ENCODE results near the gene NCF2.
"Not testable (repeated sequence)": the region's sequence is repeated elsewhere in the genome, so short reads cannot be mapped to it uniquely, and the experiment has no call there.

Gene NCF2, protein sequence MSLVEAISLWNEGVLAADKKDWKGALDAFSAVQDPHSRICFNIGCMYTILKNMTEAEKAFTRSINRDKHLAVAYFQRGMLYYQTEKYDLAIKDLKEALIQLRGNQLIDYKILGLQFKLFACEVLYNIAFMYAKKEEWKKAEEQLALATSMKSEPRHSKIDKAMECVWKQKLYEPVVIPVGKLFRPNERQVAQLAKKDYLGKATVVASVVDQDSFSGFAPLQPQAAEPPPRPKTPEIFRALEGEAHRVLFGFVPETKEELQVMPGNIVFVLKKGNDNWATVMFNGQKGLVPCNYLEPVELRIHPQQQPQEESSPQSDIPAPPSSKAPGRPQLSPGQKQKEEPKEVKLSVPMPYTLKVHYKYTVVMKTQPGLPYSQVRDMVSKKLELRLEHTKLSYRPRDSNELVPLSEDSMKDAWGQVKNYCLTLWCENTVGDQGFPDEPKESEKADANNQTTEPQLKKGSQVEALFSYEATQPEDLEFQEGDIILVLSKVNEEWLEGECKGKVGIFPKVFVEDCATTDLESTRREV

GRCh38 chr1:183590244-183591191 is at the start of gene NCF2:
Gene NCF2 (minus strand): TSS chr1:183590459. CDS start chr1:183590329, 130 bp downstream.
- DNase-seq, result no peak

GRCh38 chr1:183638649-183639387 is 48.6 kb upstream of the NCF2 start:
- DNase-seq, result no peak

GRCh38 chr1:183636783-183637182 is 46.5 kb upstream of the NCF2 start:
- DNase-seq, result no peak

DNA sequence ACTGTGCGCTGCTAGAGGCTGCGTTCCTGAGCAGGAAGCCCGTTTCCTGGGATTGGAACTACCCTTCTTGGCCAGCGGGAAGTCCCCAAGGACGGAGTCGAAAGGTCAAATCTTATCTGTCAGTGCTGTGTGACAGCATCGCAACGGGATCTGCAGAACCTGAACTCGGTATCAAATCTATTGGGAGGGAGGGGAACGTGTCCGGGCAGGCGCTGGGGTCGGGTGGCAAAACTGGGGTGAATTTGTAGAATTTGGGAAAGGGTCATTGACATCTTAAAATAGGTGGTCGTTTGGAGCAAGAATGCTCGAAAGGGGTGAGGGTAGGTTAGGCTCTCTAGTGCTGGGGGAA is 46.0 kb upstream of the NCF2 start:
- DNase-seq, result peak in 1 of 4 experiments; percentile 11

GRCh38 chr1:183635606-183636333 is 45.5 kb upstream of the NCF2 start, which contains the start of gene ARPC5:
Gene ARPC5 (minus strand): TSS chr1:183635783. CDS start chr1:183635659, 124 bp downstream.
- DNase-seq, result peak; percentile 89 to 93 (median 90)

DNA sequence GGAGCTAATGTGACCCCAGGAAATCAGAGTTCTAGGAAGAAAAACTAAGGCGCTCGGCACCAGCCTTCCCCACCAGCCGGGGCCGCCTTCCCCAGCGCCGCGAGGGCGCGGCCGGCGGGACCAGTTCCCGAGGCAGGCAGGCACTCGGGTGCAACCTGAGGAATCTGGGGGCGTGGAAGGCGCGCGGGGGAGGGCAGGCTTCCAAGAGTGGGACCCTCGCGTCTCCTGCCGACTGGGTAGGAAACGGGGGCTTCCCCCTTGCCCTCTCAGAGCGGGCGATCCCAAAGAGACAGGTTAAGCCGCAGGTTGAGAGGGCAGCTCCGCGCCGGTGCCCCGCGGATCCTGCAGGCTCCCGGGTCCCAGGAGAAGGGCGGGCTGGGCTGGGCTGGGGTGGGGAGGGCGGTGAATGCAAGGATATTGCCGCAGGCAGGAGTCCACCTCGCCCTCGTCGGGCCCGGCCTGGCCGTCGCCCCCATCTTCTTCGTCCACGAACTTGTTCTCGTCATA is 44.9 kb upstream of the NCF2 start:
- DNase-seq, result peak in 2 of 4 experiments; percentile 18 to 34

DNA sequence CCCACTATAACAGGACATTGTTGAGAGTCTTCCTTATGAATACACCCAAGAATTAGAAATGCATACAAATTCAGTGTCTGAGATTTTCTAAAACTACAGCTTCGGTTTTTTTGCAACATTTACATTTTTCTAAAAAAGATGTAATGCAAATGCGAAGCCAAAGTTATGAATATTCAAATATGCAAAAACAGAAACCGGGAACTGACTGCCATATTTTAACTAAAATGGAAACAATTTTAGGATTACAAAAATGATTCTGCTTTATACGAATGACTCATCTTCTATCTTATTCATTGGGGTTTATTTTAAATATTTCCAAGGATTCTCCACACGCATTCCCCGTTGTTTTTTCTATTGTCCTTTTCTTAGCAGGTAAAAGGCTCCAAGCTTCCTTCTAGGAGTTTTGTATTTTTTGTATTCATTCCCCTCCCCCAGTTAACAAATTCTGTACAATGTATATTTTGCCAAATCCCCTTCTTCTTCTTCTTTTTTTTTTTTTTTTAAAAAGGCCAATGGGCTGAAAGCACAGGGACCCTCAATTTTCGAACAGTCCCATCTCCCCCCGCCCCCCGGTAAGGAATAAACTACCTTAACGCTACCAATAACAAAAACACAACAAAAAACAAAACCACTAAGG is 44.3 kb upstream of the NCF2 start:
- no peak for DNase-seq

- no peak for DNase-seq
Measured at GRCh38 chr1:183633676-183634343, 43.6 kb upstream of the NCF2 start.

DNA sequence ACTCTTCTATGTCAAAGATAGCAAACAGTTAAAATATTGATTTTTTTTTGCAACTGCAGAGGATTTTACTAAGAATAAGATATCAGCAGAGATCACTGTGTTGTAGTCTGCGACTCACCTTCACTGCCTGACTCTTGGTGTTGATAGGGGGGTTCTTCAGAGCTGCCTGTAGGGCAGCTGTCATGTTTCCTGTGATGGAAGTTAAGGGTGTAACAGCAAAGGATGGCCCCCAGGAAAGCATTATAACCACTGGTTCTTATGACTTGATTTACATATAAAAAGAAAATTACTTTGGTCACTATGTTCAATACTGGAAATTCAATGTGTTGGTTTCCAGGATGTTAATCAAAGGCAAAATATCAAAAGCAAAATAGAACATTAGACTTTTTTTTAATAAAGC is 42.7 kb upstream of the NCF2 start:
- no peak for DNase-seq

DNA sequence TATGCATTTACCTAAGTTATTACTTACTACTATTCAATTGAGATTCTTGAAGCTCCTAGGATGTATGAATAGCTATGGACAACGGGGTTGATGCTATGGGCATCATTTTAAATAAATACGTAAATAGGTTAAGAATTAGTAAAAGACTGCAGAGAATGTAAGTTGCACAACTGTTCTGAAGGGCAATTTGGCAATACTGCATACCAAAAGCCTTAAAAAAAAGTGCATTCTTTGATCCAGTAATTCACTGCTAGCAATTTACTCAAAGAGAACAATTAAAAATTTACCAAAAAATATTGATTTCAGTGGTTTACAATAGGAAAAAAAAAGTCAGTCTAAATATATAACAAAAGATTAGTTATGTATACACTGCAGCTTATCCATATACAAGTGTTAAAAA is 41.9 kb upstream of the NCF2 start:
- DNase-seq, result no peak

DNA sequence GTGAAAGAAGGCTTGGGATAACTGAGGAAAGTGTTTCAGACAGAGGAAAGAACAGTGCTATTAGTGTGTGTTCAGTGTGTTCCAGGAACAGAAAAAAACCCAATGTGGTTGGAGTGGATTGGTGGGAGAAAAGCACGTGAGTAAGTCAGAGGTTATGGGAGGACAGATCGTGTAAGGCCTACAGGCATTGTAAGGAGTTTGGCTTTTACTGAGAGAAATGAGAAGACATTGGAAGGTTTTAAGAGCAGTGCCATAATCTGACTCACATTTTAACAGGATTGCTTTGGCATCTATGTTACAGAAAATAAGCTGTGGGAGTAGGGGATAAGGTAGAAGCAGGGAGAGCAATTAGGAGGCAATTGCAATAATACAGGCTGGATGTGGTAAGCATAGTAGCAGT is 40.5 kb upstream of the NCF2 start:
- no peak for DNase-seq

DNA sequence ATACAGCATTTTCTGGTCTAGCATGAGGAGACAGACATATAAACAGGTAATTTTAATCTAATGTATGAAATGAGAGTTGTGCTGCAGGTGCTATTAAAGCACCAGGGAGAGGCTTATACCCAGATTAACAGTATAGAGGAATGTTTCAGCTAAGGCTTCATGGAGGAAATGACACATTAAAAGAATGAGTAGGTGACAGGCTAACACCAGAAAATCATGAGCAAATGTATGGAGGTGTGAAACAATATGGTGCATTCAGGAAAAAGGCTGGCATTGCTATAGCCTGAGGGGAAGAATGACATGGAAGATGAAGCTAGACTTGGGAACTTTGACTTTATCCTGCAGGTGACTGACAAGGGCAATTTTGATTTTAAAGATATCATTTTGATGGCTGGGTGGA is 38.3 kb upstream of the NCF2 start:
- no peak for DNase-seq

DNA sequence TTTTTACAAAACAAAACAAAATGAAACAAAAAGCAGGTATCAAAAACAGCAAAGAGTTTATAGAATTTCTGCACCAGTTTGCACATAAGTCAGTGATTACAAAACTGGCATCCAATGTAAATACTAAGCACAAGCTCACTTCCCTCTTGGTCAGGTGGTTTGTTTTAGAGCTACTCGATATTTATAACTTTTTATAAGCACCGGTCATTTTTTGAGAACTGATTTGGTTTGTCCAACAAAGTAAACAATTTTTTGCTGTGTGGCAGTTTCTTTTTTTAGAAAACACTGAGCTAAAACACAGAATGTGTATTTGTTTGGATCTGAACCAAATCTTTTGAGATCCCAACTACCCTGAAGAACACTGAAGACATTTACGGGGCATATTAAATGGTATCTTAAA is 36.0 kb upstream of the NCF2 start:
- not testable (repeated sequence) for DNase-seq

- DNase-seq, result no peak
Measured at GRCh38 chr1:183622884-183623785, 32.9 kb upstream of the NCF2 start.

GRCh38 chr1:183622013-183622412 is 31.8 kb upstream of the NCF2 start:
- no peak for DNase-seq

GRCh38 chr1:183620311-183620710 is 30.1 kb upstream of the NCF2 start:
- no peak for DNase-seq

GRCh38 chr1:183619781-183620180 is 29.5 kb upstream of the NCF2 start:
- no peak for DNase-seq

- DNase-seq, result not testable (repeated sequence)
Measured at GRCh38 chr1:183618202-183618601, 27.9 kb upstream of the NCF2 start.

- DNase-seq, result not testable (repeated sequence)
Measured at GRCh38 chr1:183612975-183613374, 22.7 kb upstream of the NCF2 start.

DNA sequence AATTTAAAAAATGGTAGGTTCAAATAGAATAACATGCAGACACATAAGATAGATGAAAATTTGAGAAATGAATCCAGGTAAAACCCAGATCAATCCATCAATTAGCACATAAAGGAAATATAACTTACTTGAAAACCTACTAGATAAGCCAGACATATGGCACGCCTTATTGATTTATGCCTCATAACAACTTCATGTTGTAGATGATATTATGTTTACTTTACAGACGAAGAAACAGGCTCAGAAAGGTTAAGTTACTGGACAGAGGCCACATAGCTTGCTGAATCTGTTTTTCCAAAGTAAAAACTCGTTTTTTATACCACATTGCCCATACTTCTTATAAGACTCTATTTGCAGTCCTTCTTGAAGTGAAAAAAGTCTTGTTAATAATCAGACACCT is 22.1 kb upstream of the NCF2 start:
- no peak for DNase-seq

Measured in activated CD4-positive, CD25-positive, alpha-beta regulatory T cell (primary cell).